Umbilical cord (tissue), 2 donors: ENCODE measurements around the gene CCDC70. TPM values are rescaled to one million over a fixed set of nuclear protein-coding genes. Genes with fewer than 3 reads are reported as not detected.

Experiments used
- DNase-seq: peaks from one replicate; pipeline ENCODE4 v3.0.0-alpha.2; 2015; ENCODE audit warnings: low spot score
- total RNA-seq: library from RNA; depleted of rRNA; stranded (reverse); fragments of >200 nt; gene quantifications from one replicate; pipeline ENCODE4 v1.2.3, GENCODE V29; 2014; ENCODE audit warnings: low replicate concordance; ENCODE audit not compliant: insufficient read depth

The CCDC70 gene
- total RNA-seq, 1 donor from 2014 or later = 2.2 TPM

DNA sequence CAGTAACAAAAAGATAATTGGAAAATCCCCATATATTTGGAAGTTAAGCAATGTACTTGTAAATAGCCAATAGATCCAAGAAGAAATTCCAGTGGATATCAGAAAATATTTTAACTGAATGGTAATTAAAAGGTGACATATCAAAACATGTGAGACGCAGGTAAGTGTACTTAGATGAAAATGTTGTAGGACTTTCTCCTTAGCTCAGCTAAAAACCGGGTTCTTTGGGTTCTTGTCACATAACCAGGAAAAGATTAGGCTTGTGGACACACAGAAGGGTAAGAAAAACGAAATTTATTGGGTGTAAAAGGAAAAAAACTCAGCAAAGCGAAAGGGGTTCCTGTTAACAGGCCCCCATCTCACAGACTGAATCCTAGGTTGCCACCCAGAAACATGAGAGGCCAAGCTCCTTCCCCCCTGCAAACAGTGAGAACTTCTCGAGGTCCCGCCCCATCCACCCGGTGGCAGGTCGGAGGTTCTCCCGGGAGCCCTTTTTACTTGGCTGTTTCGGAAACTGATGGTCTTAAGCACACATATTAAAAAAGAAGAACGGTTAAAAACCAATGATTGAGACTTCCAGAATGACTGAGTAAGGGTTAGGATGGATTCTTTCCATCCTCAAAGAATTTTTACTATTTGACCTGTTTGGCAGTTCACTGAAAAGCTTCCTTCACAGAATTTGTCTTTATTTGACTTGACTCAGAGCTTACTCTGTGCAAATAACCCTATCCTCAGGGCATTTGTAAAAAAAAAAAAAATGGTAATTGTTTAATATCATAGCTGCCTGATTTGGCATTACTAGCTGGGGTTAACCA is 3.1 kb upstream of the CCDC70 start:
- DNase-seq = no peak

DNA sequence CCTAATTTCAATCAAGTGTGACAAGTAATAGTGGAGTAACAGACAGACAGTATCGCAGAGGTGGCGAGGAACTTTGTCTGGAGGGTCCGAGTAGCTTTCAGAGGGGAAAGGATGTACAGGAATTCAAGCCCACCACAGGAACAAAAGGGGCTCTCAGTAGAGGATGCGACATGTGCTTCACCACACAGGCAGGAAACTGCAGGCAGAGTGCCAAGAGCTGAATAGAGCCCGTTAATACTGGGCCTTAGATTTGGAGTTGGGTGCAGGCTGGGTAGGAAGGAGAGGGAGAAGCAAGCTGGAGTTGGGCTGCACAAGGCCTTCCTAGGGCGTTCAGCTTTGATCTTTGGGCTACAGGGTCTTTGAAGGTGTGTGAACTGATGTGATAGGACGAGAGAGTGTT is 1.2 kb downstream of the CCDC70 start:
- DNase-seq = no peak

DNA sequence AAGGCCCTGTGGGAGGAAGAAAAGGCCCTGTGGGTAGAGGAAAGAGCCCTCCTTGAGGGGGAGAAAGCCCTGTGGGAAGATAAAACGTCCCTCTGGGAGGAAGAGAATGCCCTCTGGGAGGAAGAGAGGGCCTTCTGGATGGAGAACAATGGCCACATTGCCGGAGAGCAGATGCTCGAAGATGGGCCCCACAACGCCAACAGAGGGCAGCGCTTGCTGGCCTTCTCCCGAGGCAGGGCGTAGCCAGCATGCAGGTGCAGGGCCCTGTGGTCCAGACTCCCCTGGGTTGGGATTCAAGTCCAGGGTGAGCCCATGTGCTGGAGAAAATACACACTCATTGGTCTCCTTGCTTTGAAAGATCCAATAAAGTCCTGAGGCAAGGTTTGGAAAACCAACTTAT is 4.1 kb downstream of the CCDC70 start:
- no peak for DNase-seq

DNA sequence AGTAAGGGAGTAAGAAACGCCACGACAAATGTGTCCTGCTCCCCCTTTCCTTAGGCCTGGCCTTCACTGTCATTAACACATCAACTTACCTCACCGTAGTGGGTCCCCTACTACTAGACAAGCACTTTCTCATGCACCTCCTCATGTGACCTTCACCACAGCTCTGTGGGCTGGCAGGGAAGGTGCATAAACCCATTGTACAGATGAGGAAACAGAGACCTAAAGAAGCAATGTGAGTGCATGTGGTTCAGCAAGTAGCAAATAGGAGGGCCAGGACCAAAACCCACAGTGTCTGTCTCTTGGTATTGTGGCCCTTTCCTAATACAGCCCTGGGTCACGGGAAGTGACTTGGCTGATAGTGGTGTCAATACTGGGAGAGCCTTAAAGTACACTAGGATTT is 5.3 kb downstream of the CCDC70 start:
- DNase-seq = no peak

DNA sequence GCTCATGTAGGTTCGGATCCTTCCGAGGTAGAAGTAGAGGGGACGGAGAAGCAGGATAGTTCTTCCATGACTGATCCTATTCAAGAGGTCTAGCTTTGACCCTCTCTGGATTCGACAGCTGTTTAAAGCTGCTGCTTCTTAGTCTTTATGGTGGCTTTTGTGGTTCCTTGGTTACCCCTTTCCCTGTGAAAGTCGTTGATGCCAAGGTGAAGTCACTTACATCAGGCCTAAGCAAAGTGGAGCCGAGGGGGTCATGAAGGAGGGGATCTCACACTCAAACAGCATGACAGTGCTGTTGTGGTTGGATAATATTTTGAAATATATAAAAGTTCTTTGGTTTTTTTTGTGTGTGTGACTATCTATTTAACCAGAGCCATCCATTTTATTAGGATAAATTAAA is 8.1 kb downstream of the CCDC70 start:
- no peak for DNase-seq

DNA sequence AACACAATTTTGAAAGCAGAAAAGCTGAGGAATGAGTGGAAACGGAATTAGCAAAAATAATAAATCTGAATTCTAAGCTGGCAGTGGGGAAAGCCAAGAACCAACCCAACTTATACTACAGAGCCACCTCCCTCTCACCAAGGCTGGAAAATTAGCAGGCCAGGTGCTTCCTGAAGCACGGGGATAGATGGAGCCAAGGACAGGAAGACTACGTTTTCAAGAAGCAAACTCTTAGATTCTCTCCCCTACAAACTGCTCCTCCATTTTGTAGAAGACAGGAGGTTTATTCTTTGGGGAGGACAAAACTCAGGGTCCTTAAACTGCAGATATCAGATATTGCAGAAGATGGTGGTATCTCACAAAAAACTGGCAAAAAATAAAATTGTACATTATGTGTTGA is 8.8 kb downstream of the CCDC70 start:
- no peak for DNase-seq

- DNase-seq = no peak
Observed at GRCh38 chr13:51873117-51873798, 11.5 kb downstream of the CCDC70 start.

DNA sequence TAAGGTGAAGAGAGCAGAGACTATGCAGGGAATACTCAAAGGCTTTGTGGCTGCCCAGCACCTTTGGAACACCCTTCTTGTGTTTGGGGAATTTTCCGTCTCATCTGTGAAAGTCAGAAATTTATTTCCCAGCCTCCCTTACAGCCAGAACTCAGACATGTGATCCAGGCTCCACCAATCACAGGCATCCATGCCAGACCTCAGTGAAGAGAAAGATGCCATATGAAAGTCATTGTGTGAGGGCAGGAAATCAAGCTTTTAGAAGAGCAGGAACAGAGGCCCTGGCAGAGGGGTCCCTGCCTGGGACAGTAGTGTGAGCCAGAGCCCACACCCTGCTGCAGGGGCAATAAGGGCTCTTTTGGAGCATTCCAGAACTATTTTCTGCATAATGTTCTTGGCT is 12.1 kb downstream of the CCDC70 start:
- DNase-seq = no peak

GRCh38 chr13:51874651-51875050 is 12.9 kb downstream of the CCDC70 start:
- DNase-seq = peak; percentile 39

GRCh38 chr13:51879133-51879532 is 17.4 kb downstream of the CCDC70 start:
- DNase-seq = no peak

DNA sequence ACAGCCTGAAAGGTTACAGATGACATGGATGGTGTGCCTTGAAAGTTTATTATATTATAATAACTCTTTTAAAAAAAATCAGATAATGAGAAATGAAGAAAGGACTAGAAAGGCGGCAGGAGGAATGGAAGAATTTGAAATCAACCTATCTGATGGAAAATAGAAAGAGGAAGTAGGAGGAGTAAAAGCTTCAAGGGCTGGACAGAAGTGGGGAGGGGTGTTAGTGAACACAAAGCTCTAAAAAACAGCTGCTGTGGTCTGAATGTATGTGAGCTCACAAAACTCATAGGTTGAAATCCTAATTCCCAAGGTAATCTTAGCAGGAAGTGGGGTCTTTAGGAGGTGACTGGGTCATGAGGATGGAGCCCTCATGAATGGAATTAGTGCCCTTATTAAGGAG is 19.5 kb downstream of the CCDC70 start:
- no peak for DNase-seq

DNA sequence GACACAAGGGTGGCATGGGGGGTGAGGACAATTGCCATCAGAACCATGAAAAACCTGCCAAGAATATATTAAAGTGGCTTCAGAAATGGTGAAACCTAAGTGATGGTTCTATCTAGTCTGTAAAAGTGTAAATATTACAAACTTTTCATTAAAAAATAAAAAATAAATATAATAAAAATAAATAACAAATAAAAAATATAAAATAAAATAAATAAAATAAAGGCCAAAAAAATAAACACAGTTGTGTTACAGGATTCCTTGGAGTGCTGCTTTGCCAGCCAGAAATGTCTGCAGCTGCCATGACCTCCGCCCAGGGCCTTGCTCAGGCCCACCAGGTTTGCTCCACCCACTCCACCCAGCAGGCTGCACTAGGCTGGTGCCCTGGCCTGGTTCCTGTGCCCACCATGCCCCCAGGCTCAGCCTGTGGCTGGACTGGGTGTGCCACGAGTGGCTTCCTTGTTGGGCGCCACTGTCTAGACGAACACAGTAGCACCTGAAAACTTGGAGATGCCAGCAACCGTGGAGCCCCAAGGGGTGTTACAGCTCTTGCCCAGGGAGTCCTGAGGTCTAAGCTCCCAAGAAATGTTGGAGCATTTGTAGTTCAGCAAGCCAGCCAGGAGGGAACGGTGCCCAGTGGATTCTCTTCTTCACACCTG is 20.9 kb downstream of the CCDC70 start:
- no peak for DNase-seq

DNA sequence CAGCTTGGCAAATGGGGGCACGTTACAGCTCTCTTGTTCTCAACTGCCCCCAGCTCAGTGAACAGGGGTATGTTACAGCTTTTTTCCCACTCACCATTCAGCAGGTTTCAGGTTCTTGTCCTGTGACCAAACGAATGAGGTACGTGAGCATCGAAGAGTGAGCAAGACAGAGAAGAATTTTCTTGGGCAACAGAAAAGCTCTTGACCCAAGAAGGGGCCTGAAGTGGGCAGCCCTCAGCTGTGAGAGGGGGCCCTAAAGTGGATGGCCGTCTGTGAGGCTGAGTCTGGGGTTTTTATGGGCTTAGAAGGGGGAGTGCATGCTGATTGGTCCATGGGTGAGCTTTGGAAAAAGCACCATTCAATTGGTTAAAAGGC is 21.4 kb downstream of the CCDC70 start:
- DNase-seq = no peak

DNA sequence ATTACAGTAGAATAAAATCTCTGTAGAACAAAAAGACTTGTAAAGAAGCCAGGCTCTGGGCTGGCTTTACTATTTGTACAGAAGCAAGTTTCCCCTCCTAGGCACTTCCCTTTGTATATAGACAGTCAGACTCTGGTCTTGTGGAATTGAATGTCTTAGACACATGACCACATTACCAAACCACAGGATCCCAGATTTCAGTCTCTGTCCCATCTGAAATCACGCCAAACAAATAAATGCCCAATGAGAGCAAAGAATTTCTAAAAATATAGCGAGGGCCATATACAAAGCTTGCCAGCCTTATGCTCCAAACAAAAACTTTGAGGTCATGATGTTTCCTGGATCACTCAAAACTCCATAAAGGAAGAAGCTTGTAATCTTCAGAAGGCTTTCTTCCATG is 23.9 kb downstream of the CCDC70 start:
- DNase-seq = no peak

DNA sequence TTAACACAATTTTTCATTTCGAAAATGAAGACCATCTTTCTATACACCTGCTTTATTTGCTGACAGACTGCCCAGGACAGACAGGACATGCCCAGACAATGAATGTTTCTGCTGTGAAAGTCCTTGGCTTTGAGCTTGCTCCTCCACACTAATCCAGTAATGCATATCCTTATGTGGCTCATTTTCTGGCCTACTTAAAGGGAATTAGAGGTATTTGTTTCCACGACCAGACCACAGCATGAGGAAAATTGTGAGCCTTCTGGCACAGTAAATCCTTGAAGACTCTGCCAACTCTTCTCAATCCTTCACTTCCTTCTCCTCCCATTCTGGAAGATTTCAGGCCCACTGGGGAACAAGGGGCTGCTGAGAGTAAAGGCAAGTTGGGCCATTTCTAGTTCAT is 25.7 kb downstream of the CCDC70 start:
- peak; percentile 66 for DNase-seq

DNA sequence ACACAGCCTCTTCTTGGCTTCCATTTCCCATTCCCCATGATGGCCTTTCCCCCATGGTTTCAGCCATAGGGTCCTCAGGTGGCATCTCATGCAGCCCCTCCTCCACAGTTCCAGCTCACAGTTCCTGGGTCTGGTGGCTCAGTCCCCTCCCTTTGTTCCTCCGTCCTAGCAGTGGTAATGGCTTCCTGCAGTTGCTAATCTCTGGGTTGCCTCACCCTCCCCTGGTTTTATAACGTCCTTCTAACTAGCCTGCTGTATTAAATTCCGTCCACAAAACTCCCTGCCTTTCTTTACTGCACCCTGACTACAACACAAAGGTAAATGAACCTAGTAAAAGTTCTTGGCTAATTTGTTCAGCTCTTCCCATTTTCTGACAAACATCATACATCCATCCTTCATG is 30.9 kb downstream of the CCDC70 start:
- no peak for DNase-seq

- no peak for DNase-seq
Observed at GRCh38 chr13:51894239-51894638, 32.5 kb downstream of the CCDC70 start.

DNA sequence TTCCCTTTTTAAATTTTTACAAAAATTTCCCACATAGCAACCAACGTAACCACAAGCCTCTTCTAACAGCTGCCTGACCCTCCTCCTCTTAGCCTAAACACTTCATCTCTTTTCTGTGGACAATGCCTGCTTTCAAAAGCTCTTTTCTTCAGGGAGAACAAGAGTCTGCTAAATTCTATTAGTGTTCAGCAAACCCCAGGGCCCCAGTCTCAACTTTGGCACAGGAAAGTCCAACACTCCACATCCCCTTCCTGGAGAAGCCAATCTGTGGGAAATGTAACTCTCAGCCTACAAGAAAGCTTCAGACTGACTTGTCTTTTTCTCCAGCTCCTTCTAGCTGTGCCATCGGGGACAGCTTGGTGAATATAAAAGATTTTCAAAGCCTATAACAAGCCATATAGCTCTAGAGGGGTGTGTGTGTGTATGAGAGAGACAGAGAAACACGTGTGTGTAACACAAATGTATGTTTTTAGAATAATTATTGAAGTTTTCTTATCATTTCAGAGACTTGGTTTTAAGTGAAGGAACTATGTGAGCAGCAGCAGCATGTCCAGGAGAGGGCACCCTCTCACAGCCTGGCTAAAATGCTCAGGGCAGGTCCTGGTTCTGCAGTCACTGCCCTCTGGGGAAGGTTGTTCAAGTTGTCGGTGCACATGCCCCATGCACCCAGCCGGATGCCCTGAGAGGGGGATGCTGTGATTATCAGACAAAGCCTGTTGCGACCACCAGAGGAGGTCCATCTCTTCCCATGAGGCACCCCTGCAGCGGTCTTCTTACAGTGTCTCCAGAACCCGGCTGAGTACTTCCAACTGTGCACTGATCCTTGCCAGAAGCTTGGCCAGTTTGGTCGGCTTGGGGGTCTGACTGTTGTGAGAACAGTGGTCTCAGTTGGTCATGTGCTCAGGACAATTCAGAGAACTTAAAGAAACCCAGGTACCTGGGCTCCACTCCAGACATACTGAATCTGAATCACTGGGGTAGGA is 34.4 kb downstream of the CCDC70 start:
- DNase-seq = peak; percentile 52

- DNase-seq = no peak
Observed at GRCh38 chr13:51900471-51900870, 38.7 kb downstream of the CCDC70 start.

DNA sequence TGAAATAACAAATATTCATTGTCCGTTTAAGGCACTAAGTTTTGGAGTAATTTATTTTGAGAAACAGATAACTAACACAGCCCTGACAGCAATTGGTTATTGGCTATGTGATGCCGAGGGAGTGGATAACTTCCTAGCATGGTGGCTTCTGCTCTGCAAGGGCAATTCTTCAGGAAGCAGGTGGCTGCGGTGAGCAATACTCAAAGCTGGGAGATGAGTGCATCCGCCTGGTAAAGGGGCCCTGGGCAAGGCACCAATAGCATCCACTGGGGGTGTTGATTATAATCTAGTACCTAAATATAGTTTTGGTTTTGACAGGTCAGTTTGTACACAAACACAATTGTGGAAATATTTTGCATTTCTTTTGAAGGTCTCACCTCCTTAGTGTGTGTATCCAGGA is 41.0 kb downstream of the CCDC70 start:
- no peak for DNase-seq

- DNase-seq = no peak
Observed at GRCh38 chr13:51905787-51906186, 44.0 kb downstream of the CCDC70 start.

- no peak for DNase-seq
Observed at GRCh38 chr13:51906581-51906980, 44.8 kb downstream of the CCDC70 start.
